ENCODE results near the gene DHRS1. TPM values are rescaled to one million over a fixed set of nuclear protein-coding genes. Genes with fewer than 3 reads are reported as not detected.
A peak's percentile ranks its signal among the peaks of the same experiment; 100 is the strongest.

The DHRS1 gene
- polyA plus RNA-seq, 3 donors: 11.3 to 26.4 (median 14.8) TPM

- H3K27ac ChIP-seq (ENCODE audit: low read depth, low read length): peak overlapping the region; percentile 31
- 34 to 70% (median 42%) methylated on average over 9 of the region's 9 CpGs for WGBS, 3 donors
These were observed 13.3 kb upstream of the DHRS1 start for GRCh38 chr14:24312736-24313507.

DNA sequence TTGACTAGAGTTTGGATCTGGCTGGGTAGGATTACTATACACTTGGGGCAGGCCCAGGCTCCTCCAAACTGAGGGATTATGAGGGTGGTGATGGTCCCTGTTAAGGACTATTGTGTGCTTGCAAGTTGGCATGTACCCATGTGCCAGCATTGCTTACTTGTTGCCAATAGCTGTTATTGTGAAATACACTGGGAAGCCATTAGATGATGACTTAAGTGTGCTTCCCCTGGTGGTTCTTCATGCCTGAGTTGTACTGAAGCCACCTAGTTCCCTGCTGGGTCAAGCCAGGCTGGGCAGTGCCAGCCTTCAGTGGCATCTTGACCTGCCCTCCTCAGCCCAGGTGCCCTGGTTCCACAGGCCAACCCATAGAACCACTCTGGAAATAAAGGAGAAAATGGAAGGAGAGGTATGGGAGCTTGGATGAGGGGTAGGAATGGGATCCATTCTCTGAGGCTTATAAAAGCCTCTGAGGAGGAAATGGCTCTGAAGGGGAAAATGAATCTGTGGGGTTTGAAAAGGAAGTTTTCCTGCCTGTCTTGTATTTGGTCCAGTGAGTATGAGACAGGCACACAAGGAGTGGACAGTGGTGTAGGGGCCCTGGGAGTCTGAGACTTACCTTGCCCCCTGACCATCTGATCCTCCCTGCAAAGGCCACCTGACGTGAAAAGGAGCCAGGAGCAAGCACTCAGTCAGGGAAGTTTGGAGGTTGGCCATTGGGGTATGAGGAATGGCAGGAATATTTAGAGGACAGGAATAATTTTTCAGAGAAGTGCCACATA is 12.4 kb upstream of the DHRS1 start:
- 67 to 83% (median 75%) methylated on average over 1 of the region's 1 CpG for WGBS, 3 donors
- peak overlapping the region; percentile 52 for H3K27ac ChIP-seq (ENCODE audit: low read depth, low read length)

DNA sequence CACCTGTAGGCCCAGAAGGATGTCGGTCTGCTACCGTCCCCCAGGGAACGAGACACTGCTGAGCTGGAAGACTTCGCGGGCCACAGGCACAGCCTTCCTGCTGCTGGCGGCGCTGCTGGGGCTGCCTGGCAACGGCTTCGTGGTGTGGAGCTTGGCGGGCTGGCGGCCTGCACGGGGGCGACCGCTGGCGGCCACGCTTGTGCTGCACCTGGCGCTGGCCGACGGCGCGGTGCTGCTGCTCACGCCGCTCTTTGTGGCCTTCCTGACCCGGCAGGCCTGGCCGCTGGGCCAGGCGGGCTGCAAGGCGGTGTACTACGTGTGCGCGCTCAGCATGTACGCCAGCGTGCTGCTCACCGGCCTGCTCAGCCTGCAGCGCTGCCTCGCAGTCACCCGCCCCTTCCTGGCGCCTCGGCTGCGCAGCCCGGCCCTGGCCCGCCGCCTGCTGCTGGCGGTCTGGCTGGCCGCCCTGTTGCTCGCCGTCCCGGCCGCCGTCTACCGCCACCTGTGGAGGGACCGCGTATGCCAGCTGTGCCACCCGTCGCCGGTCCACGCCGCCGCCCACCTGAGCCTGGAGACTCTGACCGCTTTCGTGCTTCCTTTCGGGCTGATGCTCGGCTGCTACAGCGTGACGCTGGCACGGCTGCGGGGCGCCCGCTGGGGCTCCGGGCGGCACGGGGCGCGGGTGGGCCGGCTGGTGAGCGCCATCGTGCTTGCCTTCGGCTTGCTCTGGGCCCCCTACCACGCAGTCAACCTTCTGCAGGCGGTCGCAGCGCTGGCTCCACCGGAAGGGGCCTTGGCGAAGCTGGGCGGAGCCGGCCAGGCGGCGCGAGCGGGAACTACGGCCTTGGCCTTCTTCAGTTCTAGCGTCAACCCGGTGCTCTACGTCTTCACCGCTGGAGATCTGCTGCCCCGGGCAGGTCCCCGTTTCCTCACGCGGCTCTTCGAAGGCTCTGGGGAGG is 11.3 kb upstream of the DHRS1 start, which contains the start of gene LTB4R:
TSS of gene LTB4R (plus strand) at position 857 of the 959 bp plus-strand sequence. CDS start 4,150 bp downstream, outside the sequence.
- WGBS, 3 donors: 2 to 15% (median 5%) methylated on average over 90 to 99 of the region's 99 CpGs
- H3K27ac ChIP-seq (ENCODE audit: low read depth, low read length): peak within 1 kb of the TSS; percentile 52

DNA sequence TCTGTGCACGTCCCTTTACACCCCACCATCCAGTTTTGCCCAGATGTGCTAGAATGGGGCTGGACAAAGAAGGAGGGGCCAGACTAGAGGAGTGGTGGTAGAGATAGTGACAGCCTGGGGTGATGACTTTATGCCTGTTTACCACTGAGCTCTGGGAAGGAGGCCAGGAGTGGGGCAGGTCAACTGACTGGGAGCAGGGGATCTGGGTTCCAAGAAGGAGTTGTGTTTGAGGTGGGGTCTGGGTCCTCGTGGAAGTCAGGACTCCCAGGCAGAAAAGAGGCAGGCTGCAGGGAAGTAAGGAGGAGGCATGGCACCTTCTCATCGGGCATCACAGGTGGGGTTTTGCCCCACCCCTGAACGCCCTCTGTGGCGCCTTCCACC is 10.7 kb upstream of the DHRS1 start:
- WGBS, 3 donors: 18 to 26% (median 20%) methylated on average over 5 of the region's 5 CpGs
- no peak overlapping the region for H3K27ac ChIP-seq (ENCODE audit: low read depth, low read length)

DNA sequence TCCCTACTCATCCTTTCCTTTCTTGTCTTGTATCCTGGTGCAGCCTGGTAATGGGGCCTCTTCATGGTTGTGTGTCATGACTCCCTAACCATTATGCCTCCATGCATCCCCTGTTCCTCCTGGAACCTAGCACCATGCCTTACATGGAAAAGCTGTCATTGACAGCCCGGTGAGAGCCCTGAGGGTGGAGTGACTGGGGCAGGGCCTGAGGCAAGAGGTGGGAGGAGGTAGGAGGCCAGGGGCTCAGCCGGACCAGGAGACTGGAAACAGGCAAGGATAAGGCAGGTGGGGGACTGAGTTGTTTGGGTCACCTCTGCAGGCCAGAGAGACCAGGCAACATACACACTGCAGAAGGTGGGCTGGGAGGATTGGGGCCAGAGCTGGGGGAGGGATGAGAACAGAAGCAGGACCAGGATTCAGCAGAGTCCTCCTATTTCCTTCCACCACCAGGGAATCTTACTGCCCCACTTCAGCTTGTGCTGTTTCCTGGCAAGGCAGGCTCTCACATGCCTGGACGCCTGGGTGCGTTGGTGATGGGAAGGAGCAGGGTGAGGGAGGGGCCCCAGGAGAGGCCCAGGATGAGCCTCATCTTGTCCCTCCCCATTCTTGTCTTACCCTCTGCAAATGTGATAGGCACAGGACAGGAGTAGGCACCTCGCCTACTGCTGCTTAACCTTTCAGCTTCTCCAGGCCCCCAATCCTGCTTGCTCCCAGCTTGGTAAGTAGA is 10.1 kb upstream of the DHRS1 start, which contains the start of gene LTB4R2:
TSS of gene LTB4R2 (plus strand) at position 603 of the 727 bp plus-strand sequence. CDS start 525 bp downstream, outside the sequence.
- WGBS, 3 donors: 69 to 84% (median 73%) methylated on average over 5 of the region's 5 CpGs
- H3K27ac ChIP-seq (ENCODE audit: low read depth, low read length): no peak within 1 kb of the TSS

- 77 to 82% (median 80%) methylated on average over 7 of the region's 7 CpGs for WGBS, 3 donors
- H3K27ac ChIP-seq (ENCODE audit: low read depth, low read length): no peak overlapping the region
These were observed 9.0 kb upstream of the DHRS1 start for GRCh38 chr14:24308342-24309124.

DNA sequence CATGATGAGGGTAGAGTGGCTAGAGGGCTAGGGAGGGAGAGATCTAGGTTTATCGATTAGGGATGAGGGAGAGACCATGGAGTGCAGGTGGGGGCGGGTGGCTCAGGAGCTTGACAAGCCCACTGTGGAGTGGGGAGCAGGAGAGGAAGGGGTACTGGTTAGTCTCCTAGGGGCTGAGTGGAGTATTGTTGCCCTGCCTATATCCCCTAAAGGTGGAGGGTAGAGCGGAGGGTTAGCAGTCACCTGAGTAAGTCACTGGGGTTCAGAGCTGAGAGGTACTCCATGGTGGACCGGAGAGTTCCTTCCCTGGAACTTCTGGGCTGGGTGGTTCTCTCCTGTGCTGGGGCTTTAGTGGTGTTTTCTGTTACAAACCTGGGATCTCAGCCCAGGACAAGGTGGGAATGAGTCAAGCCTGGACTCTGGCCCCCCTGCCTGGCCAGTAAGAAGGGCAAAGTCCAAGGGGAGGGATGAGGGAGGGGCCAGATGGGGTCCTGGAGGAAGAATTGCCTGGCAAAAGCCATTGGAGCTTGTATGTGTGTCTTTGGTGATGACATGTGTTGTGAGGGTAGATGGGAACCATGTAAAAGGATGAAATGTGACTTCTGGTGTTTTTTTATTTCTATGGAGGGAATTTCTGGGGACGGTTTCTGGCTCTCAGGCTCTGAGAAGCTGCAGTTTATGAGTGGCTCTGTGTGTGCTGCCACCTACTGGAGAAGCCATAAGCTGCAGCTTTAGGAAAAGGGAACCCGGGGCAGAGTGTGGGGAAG is 8.2 kb upstream of the DHRS1 start, which contains the start of gene CIDEB:
TSS of gene CIDEB (minus strand) at position 403 of the 767 bp plus-strand sequence. CDS start at position 284, 119 bp downstream.
- H3K27ac ChIP-seq (ENCODE audit: low read depth, low read length): no peak within 1 kb of the TSS
- 41 to 60% (median 60%) methylated on average over 6 of the region's 6 CpGs for WGBS, 3 donors

DNA sequence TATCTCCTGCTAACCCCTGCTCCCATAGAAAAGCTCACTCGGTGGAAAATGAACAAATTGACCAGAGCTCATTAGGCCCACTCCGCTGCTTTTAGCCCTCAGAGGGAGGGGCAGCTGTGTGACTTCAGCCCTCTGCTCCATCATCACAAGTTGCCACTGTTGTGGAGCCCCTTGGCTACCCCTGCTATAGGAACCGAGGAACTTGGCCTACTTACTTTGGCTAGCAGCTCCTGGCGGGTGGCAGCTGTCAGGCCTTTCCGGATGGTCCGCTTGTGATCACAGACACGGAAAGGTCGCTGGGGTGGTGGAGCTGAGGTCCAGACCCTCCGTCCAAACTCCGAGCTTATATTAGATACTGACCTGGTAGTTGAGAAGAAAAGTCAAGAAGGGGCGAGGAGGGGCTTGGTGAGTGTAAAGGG is 7.6 kb upstream of the DHRS1 start:
- H3K27ac ChIP-seq (ENCODE audit: low read depth, low read length): no peak overlapping the region
- 73 to 86% (median 83%) methylated on average over 11 of the region's 11 CpGs for WGBS, 3 donors

DNA sequence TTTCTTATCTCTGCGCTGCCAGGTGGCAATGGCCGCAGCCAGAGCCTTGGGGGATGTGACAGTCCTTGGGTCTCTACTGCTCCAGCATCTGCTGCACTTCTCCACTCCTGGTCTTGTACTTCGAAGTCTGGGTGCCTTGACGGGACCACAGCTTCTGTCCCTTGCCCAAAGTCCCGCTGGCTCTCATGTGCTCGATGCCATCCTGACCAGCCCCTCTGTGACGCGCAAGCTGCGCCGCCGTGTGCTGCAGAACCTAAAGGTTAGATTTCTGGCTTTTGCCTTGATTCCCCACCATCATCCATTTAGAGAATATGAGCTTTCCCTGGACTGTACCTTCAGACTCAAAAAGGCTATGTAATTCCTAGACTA is 4.4 kb upstream of the DHRS1 start:
- WGBS, 3 donors: 95 to 99% (median 96%) methylated on average over 11 of the region's 11 CpGs
- H3K27ac ChIP-seq (ENCODE audit: low read depth, low read length): no peak overlapping the region

DNA sequence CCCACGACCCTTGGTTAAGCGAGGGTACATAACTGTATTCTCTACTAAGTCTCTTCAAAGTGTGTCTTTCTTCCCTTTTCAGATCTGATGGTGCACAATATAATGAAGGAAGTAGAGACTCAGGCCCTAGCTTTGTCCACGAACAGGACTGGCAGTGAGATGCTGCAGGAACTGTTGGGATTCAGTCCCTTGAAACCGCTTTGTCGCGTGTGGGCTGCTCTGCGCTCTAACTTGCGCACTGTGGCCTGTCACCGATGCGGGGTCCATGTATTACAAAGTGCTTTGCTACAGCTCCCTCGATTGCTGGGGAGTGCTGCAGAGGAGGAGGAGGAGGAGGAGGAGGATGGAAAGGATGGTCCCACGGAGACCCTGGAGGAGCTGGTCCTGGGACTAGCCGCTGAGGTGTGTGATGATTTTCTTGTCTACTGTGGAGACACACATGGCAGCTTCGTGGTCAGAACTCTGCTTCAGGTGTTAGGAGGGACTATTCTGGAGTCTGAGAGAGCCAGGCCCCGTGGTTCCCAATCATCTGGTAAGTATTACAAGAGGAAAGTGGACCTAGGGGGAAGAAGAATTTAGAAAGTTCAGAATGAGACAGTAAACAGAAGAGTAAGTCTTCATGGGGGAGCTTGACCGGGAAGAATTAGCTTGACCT is 873 bp upstream of the DHRS1 start:
- 25 to 33% (median 32%) methylated on average over 16 of the region's 16 CpGs for WGBS, 3 donors
- H3K27ac ChIP-seq (ENCODE audit: low read depth, low read length): peak overlapping the region; percentile 31

GRCh38 chr14:24298892-24299254 is 707 bp downstream of the DHRS1 start:
- no peak overlapping the region for H3K27ac ChIP-seq (ENCODE audit: low read depth, low read length)
- 32 to 41% (median 41%) methylated on average over 7 of the region's 7 CpGs for WGBS, 3 donors

GRCh38 chr14:24297190-24297964 is 2.2 kb downstream of the DHRS1 start:
- WGBS, 3 donors: 32 to 48% (median 42%) methylated on average over 5 of the region's 5 CpGs
- no peak overlapping the region for H3K27ac ChIP-seq (ENCODE audit: low read depth, low read length)

DNA sequence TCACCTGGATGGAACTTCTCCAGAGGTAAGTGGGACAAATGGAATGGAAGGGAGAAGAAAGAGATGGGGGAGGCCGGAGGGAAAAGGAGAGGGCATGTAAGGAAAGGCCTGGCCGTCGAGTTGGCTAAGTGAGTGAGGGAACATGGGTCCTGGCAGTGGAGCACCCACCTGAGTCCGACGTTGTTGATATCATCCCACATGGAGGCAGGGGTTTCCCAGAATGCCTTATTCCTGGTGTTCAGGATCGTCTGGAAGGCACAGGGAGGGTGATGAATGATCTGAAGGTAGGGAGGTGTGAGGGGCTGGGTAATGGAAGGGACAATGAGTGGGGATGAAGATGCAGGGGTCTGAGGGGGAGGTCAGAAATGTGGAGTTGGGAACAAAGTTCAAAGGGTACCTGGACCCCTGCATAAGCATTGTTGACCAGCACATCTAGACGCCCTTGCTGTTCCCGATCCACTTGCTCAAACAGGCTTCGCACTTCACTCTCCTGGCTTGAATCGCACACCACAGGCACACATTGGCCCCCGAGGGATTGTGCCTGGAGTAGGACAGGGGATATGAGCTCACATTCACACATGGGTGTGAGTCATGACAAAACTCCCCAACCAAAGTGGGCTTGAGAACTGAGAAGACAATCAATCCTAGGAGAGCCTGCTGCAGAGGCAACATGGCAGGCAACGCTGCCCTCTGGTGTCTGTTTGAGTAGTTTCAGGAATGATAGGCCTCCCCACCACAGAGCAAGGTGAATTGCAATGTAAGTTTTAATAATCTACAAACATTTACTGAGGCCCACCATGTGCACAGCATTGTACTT is 3.0 kb downstream of the DHRS1 start:
- 61 to 63% (median 62%) methylated on average over 12 of the region's 12 CpGs for WGBS, 3 donors
- H3K27ac ChIP-seq (ENCODE audit: low read depth, low read length): no peak overlapping the region

DNA sequence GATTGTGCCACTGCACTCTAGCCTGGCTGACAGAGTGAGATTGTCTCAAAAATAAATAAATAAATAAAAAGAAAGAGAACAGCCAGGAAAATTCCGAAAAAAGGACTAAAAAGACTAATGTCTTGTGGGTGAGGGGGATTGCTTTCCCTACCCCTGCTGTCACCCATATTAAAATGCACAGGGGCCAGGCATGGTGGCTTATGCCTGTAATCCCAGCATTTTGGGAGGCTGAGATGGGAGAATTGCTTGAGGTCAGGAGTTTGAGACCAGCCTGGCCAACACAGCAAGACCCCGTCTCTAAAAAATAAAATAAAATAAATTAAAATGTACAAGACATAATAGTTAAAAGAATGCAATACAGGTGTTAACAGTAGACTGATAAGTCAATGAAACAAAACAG is 6.1 kb downstream of the DHRS1 start:
- WGBS, 3 donors: 97 to 98% (median 98%) methylated on average over 2 of the region's 2 CpGs
- no peak overlapping the region for H3K27ac ChIP-seq (ENCODE audit: low read depth, low read length)

All from adipose tissue (tissue), 3 donors.